Endothelial cell of umbilical vein (primary cell): ENCODE data around the gene TMEM178B. TPM values are rescaled to one million over a fixed set of nuclear protein-coding genes. Genes with fewer than 3 reads are reported as not detected.
"Not testable (repeated sequence)": the region's sequence is repeated elsewhere in the genome, so short reads cannot be mapped to it uniquely, and the experiment has no call there.

Experiments
- BruUV-seq: library from RNA; stranded (reverse); fragments of 400-500 nt; replicated peaks from 2 replicates; lab custom pipeline; 2021; lab: Mats Ljungman, UMichigan
- CTCF ChIA-PET: fragments of 300-600, 350-600 bp; sonication (Branson Sonifier 250); formaldehyde crosslinking; loops from one replicate; lab custom pipeline; 2021; ENCODE audit warnings: antibody characterized with exemption, inconsistent platforms; lab: Charles Lee
- POLR2A ChIA-PET: fragments of 300-600, 350-600 bp; sonication (Branson Sonifier 250); formaldehyde crosslinking; loops from one replicate; lab custom pipeline; 2021; ENCODE audit warnings: antibody characterized with exemption, inconsistent platforms; lab: Charles Lee
- DNase-seq: peaks from one replicate; pipeline ENCODE4 v3.0.0-alpha.2; 2011; ENCODE audit warnings: low read depth, low spot score
- FAIRE-seq: peaks from 2 replicates; lab custom pipeline; 2011; peaks lifted over from hg19 to GRCh38; lab: Jason Lieb, UNC
- H2AFZ ChIP-seq: 2 replicates; pipeline ENCODE4 v1.6.0; 2012; ENCODE audit warnings: low read depth, low read length, control low read depth, inconsistent platforms
- H3K27ac ChIP-seq: 2 replicates; pipeline ENCODE4 v1.5.1; 2011; ENCODE audit warnings: low read depth, mild to moderate bottlenecking, control low read depth, low read length, moderate library complexity; ENCODE audit not compliant: insufficient read depth
- H3K27me3 ChIP-seq, 2 experiments: 2 replicates each; pipeline versions ENCODE4 v1.6.0 to v1.6.1; 2011; ENCODE audit warnings: low read length in 2 of 2, mixed read lengths in 1 of 2; ENCODE audit not compliant: control insufficient read depth in 2 of 2, insufficient read depth in 2 of 2
- H3K36me3 ChIP-seq, 2 experiments: 2 replicates in 1 of 2; 3 replicates in 1 of 2; pipeline ENCODE4 v1.5.1; 2011; ENCODE audit warnings: low read length in 2 of 2, mild to moderate bottlenecking in 1 of 2, moderate library complexity in 1 of 2; ENCODE audit not compliant: control insufficient read depth in 2 of 2, insufficient read depth in 2 of 2; ENCODE audit errors: extremely low read depth in 1 of 2
- H3K4me1 ChIP-seq: 3 replicates; pipeline ENCODE4 v1.5.1; 2011; ENCODE audit warnings: mild to moderate bottlenecking, low read length; ENCODE audit not compliant: control insufficient read depth, insufficient read depth; ENCODE audit errors: extremely low read depth
- H3K4me2 ChIP-seq: 2 replicates; pipeline ENCODE4 v1.6.1; 2011; ENCODE audit warnings: low read length, control low read depth, mixed read lengths; ENCODE audit not compliant: insufficient read depth
- H3K4me3 ChIP-seq, 3 experiments: fragments of 200-600 bp in 1 of 3; sonication (generic), shearing (Covaris generic) in 1 of 3; replicated peaks in 1 of 3; 2 replicates each; pipeline ENCODE4 v1.5.1; 2011 to 2016; ENCODE audit warnings: control low read depth in 3 of 3, low read length in 3 of 3, mild to moderate bottlenecking in 2 of 3, inconsistent platforms in 1 of 3, low read depth in 1 of 3, moderate library complexity in 1 of 3; ENCODE audit not compliant: insufficient read depth in 1 of 3
- H3K79me2 ChIP-seq: 2 replicates; pipeline ENCODE4 v1.6.0; 2012; ENCODE audit warnings: low read length, inconsistent platforms; ENCODE audit not compliant: control insufficient read depth, insufficient read depth
- H3K9ac ChIP-seq: replicated peaks from 2 replicates; pipeline ENCODE3; 2011; ENCODE audit warnings: low read length, control low read depth; ENCODE audit not compliant: insufficient read depth; ENCODE audit errors: extremely low read depth
- H3K9me1 ChIP-seq: replicated peaks from 3 replicates; pipeline ENCODE4 v1.6.0; 2011; ENCODE audit warnings: mild to moderate bottlenecking, low read length; ENCODE audit not compliant: control insufficient read depth, insufficient read depth; ENCODE audit errors: extremely low read depth
- H3K9me3 ChIP-seq: replicated peaks from 2 replicates; pipeline ENCODE4 v1.5.1; 2012; ENCODE audit warnings: low read length, inconsistent platforms; ENCODE audit not compliant: control insufficient read depth, insufficient read depth
- H4K20me1 ChIP-seq: replicated peaks from 2 replicates; pipeline ENCODE3; 2011; ENCODE audit warnings: mild to moderate bottlenecking, low read length; ENCODE audit not compliant: control insufficient read depth, insufficient read depth; ENCODE audit errors: extremely low read depth
- CTCF ChIP-seq, 2 donors: IDR thresholded peaks; 1 replicate in 1 of 2; 2 replicates in 1 of 2; pipeline ENCODE4 v1.5.1; 2011; ENCODE audit warnings: low read length in 2 of 2, mild to moderate bottlenecking in 2 of 2, moderate library complexity in 2 of 2, control low read depth in 1 of 2, inconsistent platforms in 1 of 2, low read depth in 1 of 2; ENCODE audit not compliant: insufficient read depth in 1 of 2; ENCODE audit errors: extremely low read depth in 1 of 2
- EZH2 ChIP-seq: IDR thresholded peaks from 2 replicates; pipeline ENCODE4 v1.6.1; 2012; ENCODE audit warnings: borderline replicate concordance, low read depth, mild to moderate bottlenecking, moderate library complexity, low read length, inconsistent platforms; ENCODE audit not compliant: severe bottlenecking
- FOS ChIP-seq: IDR thresholded peaks from 2 replicates; pipeline ENCODE4 v1.6.1; 2011; ENCODE audit warnings: mild to moderate bottlenecking, low read length, moderate library complexity, borderline replicate concordance; ENCODE audit not compliant: insufficient read depth
- GATA2 ChIP-seq: IDR thresholded peaks from 2 replicates; pipeline ENCODE4 v1.7.0; 2011; ENCODE audit warnings: low read depth, mild to moderate bottlenecking, moderate library complexity, mixed read lengths, low read length; ENCODE audit not compliant: insufficient read length, insufficient read depth
- JUN ChIP-seq: IDR thresholded peaks from 2 replicates; pipeline ENCODE4 v1.6.1; 2011; ENCODE audit warnings: borderline replicate concordance, low read depth; ENCODE audit not compliant: insufficient read length, insufficient read depth
- MAX ChIP-seq: IDR thresholded peaks from 2 replicates; pipeline ENCODE4 v1.6.1; 2011; ENCODE audit not compliant: insufficient read depth, insufficient read length
- MYC ChIP-seq: IDR thresholded peaks from one replicate; pipeline ENCODE4 v1.6.1; 2011; ENCODE audit warnings: mild to moderate bottlenecking, low read depth, low read length
- POLR2A ChIP-seq: IDR thresholded peaks from 2 replicates; pipeline ENCODE4 v1.6.1; 2012; ENCODE audit warnings: low read depth, mild to moderate bottlenecking, control low read depth, low read length
- POLR2AphosphoS5 ChIP-seq: IDR thresholded peaks from 2 replicates; pipeline ENCODE4 v1.6.1; 2012; ENCODE audit warnings: low read depth, mild to moderate bottlenecking, control low read depth, low read length, moderate library complexity; ENCODE audit not compliant: insufficient read depth
- dilution Hi-C: fragments of 300-500 bp; cut with MboI; formaldehyde crosslinking; loops from one replicate; pipeline ENCODE4 v1.15.0; 2019; ENCODE audit warnings: low sequenced_read_pairs; ENCODE audit not compliant: extremely low pct_ligation_motif_present
- intact Hi-C: fragments of 100-400 bp; cut with micrococcal nuclease; formaldehyde crosslinking; loops from one replicate; pipeline ENCODE4 v1.10.0; 2022
- polyA plus RNA-seq, 4 experiments: library from polyadenylated mRNA; depleted of rRNA in 3 of 4; stranded (reverse) in 3 of 4; unstranded in 1 of 4; fragments of >200 nt; gene quantifications; 2 replicates each; pipeline versions ENCODE4 v1.2.1 to v1.2.3, GENCODE V29; 2011 to 2012; ENCODE audit warnings: missing spikeins in 1 of 4
- total RNA-seq: library from RNA; stranded (reverse); gene quantifications from 2 replicates; pipeline ENCODE4 v1.2.3, GENCODE V29; 2021

TMEM178B gene
- total and polyA plus RNA-seq, 2 donors (not counting 3 experiments of a cell fraction or from before 2014, with no cell fraction given) = not detected

DNA sequence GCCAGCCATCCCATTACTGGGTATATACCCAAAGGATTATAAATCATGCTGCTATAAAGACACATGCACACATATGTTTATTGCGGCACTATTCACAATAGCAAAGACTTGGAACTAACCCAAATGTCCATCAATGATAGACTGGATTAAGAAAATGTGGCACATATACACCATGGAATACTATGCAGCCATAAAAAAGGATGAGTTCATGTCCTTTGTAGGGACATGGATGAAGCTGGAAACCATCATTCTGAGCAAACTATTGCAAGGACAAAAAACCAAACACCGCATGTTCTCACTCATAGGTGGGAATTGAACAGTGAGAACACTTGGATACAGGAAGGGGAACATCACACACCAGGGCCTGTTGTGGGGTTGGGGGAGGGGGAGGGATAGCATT, 15.6 kb downstream of the TMEM178B start:
- H3K9me1 ChIP-seq, H3K27ac ChIP-seq, H3K4me2 ChIP-seq, H3K79me2 ChIP-seq, dilution Hi-C loops, H3K36me3 ChIP-seq, DNase-seq, BruUV-seq, CTCF ChIA-PET, intact Hi-C loops, H2AFZ ChIP-seq, H3K9ac ChIP-seq, H3K4me1 ChIP-seq, POLR2A ChIA-PET, H3K27me3 ChIP-seq, FAIRE-seq, H3K9me3 ChIP-seq, H3K4me3 ChIP-seq, H4K20me1 ChIP-seq: not testable (repeated sequence)

- no peak overlapping the region for H3K4me2 ChIP-seq
- no peaks in the 10 kb centered on the region for H3K36me3 ChIP-seq
- H3K4me1 ChIP-seq = no peaks in the 10 kb centered on the region
- TF ChIP-seq FOS = no peak
- no peak for TF ChIP-seq CTCF (IDR thresholded peaks at IDR 0.05; ENCODE audit: extremely low read depth in 1 of 2, insufficient read depth in 1 of 2, low read depth in 1 of 2, low read length in 2 of 2)
- no peak for TF ChIP-seq MAX
- no peak for TF ChIP-seq GATA2
- no peak for TF ChIP-seq POLR2A
- TF ChIP-seq POLR2AphosphoS5 = no peak
- no peak for TF ChIP-seq MYC
- TF ChIP-seq EZH2 = no peak
- TF ChIP-seq JUN = no peak
- intact Hi-C loops = no loop called here
- BruUV-seq = no TSS peak
- H3K4me3 ChIP-seq = no peak overlapping the region
- no peak overlapping the region for H3K9ac ChIP-seq
- H3K9me1 ChIP-seq = no peaks in the 10 kb centered on the region
- H3K27me3 ChIP-seq = no peaks in the 10 kb centered on the region
- H2AFZ ChIP-seq = no peak overlapping the region
- no peaks in the 10 kb centered on the region for H3K79me2 ChIP-seq
- no peak for FAIRE-seq
- no peaks in the 10 kb centered on the region for H3K9me3 ChIP-seq
- dilution Hi-C loops = no loop called here
- H4K20me1 ChIP-seq = no peaks in the 10 kb centered on the region
- ChIA-PET POLR2A (no interaction called here), CTCF (no interaction called here)
- no peak overlapping the region for H3K27ac ChIP-seq
- no peak for DNase-seq
These were observed 20.6 kb downstream of the TMEM178B start for GRCh38 chr7:141094336-141095070.
